ENCODE measurements around the gene GNG4.
"Not testable (repeated sequence)": the region's sequence is repeated elsewhere in the genome, so short reads cannot be mapped to it uniquely, and the experiment has no call there.

GNG4 gene

GRCh38 chr1:235642943-235643371 is 6.6 kb downstream of the GNG4 start:
- TF ChIP-seq TAF1 (IDR thresholded peaks at IDR 0.05; ENCODE audit: low read depth, low read length) (no peak), POLR2AphosphoS5 (IDR thresholded peaks at IDR 0.05; ENCODE audit: low read depth, low read length) (no peak), PAX5 (IDR thresholded peaks at IDR 0.05; ENCODE audit: insufficient read depth, low read length, severe bottlenecking) (no peak)
- DNase-seq (ENCODE audit: insufficient read length, low spot score) = no peak
- FAIRE-seq = peak; percentile 33

GRCh38 chr1:235642011-235642942 is 7.3 kb downstream of the GNG4 start:
- FAIRE-seq (peak; percentile 89), DNase-seq (ENCODE audit: insufficient read length, low spot score) (peak; percentile 53)
- TF ChIP-seq PAX5 (IDR thresholded peaks at IDR 0.05; ENCODE audit: insufficient read depth, low read length, severe bottlenecking) (no peak), SPI1 (IDR thresholded peaks at IDR 0.05; ENCODE audit: low read depth, low read length) (no peak), POU2F2 (IDR thresholded peaks at IDR 0.05; ENCODE audit: low read depth, low read length) (no peak), POLR2AphosphoS5 (IDR thresholded peaks at IDR 0.05; ENCODE audit: low read depth, low read length) (no peak), POLR2A (IDR thresholded peaks at IDR 0.05; ENCODE audit: low read depth, low read length) (no peak), TAF1 (IDR thresholded peaks at IDR 0.05; ENCODE audit: low read depth, low read length) (no peak)

GRCh38 chr1:235640580-235640979 is 9.0 kb downstream of the GNG4 start:
- no peak for TF ChIP-seq POU2F2 (IDR thresholded peaks at IDR 0.05; ENCODE audit: low read depth, low read length)
- no peak for TF ChIP-seq TAF1 (IDR thresholded peaks at IDR 0.05; ENCODE audit: low read depth, low read length)
- no peak for TF ChIP-seq POLR2A (IDR thresholded peaks at IDR 0.05; ENCODE audit: low read depth, low read length)
- TF ChIP-seq PAX5 (IDR thresholded peaks at IDR 0.05; ENCODE audit: insufficient read depth, low read length, severe bottlenecking) = no peak
- TF ChIP-seq POLR2AphosphoS5 (IDR thresholded peaks at IDR 0.05; ENCODE audit: low read depth, low read length) = no peak
- TF ChIP-seq SPI1 (IDR thresholded peaks at IDR 0.05; ENCODE audit: low read depth, low read length) = no peak
- FAIRE-seq (no peak), DNase-seq (ENCODE audit: insufficient read length, low spot score) (no peak)

DNA sequence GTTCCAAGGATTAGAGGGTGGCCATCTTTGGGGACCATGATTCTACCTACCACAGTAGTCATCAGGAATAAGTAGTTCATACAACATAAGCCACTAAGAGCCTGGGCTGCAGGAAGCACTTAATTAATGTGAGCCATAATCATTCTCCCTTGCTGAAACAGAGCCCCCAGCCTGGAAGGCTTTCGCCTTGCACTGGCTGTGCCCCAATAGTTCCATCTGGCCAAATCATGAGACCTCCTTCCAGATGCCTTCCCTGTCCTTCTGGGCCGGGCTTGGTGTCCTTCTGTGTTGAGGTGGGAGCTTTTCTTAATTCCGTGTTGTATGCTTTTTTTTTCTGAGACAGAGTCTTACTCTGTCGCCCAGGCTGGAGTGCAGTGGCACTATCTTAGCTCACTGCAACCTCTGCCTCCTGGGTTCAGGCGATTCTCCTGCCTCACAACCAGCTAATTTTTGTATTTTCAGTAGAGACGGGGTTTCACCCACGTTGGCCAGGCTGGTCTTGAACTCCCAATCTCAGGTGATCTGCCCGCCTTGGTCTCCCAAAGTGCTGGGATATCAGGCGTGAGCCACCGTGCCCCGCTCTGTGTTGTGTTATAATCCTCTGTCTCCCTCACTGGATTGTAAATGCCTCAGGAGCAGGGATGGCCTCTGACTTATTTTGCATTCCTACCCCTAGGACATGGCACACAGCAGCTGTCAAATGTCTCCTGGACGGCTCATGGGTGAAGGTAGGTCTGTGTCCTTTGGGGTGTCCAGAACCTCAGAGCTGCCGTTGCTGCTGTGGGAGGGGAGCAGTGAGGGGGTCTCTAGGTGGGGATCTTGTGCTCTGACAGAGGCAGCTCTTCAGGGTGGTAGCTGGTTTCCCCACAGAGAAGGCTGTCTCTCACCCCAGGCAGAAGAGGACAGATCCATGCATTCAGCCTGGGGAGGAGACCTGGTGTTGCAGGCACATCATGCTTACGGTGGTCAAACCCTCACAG is 10.1 kb downstream of the GNG4 start:
- FAIRE-seq (no peak), DNase-seq (ENCODE audit: insufficient read length, low spot score) (no peak)
- TF ChIP-seq POU2F2 (IDR thresholded peaks at IDR 0.05; ENCODE audit: low read depth, low read length) (no peak), POLR2A (IDR thresholded peaks at IDR 0.05; ENCODE audit: low read depth, low read length) (no peak), TAF1 (IDR thresholded peaks at IDR 0.05; ENCODE audit: low read depth, low read length) (no peak), SPI1 (IDR thresholded peaks at IDR 0.05; ENCODE audit: low read depth, low read length) (no peak), POLR2AphosphoS5 (IDR thresholded peaks at IDR 0.05; ENCODE audit: low read depth, low read length) (no peak), PAX5 (IDR thresholded peaks at IDR 0.05; ENCODE audit: insufficient read depth, low read length, severe bottlenecking) (no peak)

- not testable (repeated sequence) for FAIRE-seq; DNase-seq (ENCODE audit: insufficient read length, low spot score)
Measured at GRCh38 chr1:235638612-235639011, 11.0 kb downstream of the GNG4 start.

DNA sequence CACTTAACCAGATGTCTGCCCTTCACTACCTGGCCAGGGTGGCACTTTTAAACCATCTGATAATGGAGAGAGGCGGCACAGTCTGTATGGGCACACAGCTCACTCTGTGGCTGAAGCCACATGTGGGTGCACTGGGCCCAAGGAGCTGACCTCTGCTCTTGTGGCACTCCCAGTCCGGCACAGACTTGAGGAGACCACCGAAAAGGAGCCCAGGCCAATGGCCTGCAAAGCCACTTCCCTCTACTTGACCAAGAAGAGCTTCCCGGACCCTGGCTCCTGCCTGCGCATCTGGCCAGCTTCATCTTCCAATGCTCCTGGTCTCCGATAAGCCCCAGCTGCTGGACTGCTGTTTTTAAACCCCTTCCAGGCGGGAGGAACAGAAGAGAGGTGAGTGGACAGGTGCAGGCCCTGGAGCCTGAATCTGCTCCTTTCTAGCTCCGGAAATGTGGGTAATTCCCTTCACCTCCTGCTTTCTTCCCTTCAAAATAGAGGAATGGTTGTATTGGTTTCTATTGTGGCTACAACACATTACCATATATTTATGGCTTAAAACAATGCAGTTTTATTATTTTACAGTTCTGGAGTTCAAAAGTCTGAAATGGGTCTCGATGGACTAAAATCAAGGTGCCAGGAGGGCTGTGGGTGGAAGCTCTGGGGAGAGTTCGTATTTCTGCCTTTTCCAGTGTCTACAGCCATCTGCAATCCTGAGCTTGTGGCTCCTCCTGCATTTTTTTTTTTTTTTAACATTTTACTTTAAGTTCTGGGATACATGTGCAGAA is 11.6 kb downstream of the GNG4 start:
- no peak for DNase-seq (ENCODE audit: insufficient read length, low spot score)
- no peak for FAIRE-seq
- TF ChIP-seq POLR2AphosphoS5 (IDR thresholded peaks at IDR 0.05; ENCODE audit: low read depth, low read length) = no peak
- no peak for TF ChIP-seq POLR2A (IDR thresholded peaks at IDR 0.05; ENCODE audit: low read depth, low read length)
- no peak for TF ChIP-seq TAF1 (IDR thresholded peaks at IDR 0.05; ENCODE audit: low read depth, low read length)
- TF ChIP-seq POU2F2 (IDR thresholded peaks at IDR 0.05; ENCODE audit: low read depth, low read length) = no peak
- TF ChIP-seq PAX5 (IDR thresholded peaks at IDR 0.05; ENCODE audit: insufficient read depth, low read length, severe bottlenecking) = no peak
- no peak for TF ChIP-seq SPI1 (IDR thresholded peaks at IDR 0.05; ENCODE audit: low read depth, low read length)

GRCh38 chr1:235635938-235636662 is 13.5 kb downstream of the GNG4 start:
- FAIRE-seq = no peak
- DNase-seq (ENCODE audit: insufficient read length, low spot score) = no peak
- TF ChIP-seq TAF1 (IDR thresholded peaks at IDR 0.05; ENCODE audit: low read depth, low read length) = no peak
- TF ChIP-seq POLR2A (IDR thresholded peaks at IDR 0.05; ENCODE audit: low read depth, low read length) = no peak
- TF ChIP-seq POU2F2 (IDR thresholded peaks at IDR 0.05; ENCODE audit: low read depth, low read length) = no peak
- TF ChIP-seq SPI1 (IDR thresholded peaks at IDR 0.05; ENCODE audit: low read depth, low read length) = no peak
- TF ChIP-seq PAX5 (IDR thresholded peaks at IDR 0.05; ENCODE audit: insufficient read depth, low read length, severe bottlenecking) = no peak
- TF ChIP-seq POLR2AphosphoS5 (IDR thresholded peaks at IDR 0.05; ENCODE audit: low read depth, low read length) = no peak

- peak; percentile 43 for DNase-seq (ENCODE audit: insufficient read length, low spot score)
- peak; percentile 76 for FAIRE-seq
- no peak for TF ChIP-seq POLR2AphosphoS5 (IDR thresholded peaks at IDR 0.05; ENCODE audit: low read depth, low read length)
- TF ChIP-seq POU2F2 (IDR thresholded peaks at IDR 0.05; ENCODE audit: low read depth, low read length) = no peak
- peak; percentile 42; the same call in 1 of the 2 replicates for TF ChIP-seq SPI1 (IDR thresholded peaks at IDR 0.05; ENCODE audit: low read depth, low read length)
- TF ChIP-seq PAX5 (IDR thresholded peaks at IDR 0.05; ENCODE audit: insufficient read depth, low read length, severe bottlenecking) = no peak
- TF ChIP-seq TAF1 (IDR thresholded peaks at IDR 0.05; ENCODE audit: low read depth, low read length) = no peak
- no peak for TF ChIP-seq POLR2A (IDR thresholded peaks at IDR 0.05; ENCODE audit: low read depth, low read length)
Measured at GRCh38 chr1:235632506-235633401, 16.8 kb downstream of the GNG4 start.
